Measurements from ENCODE around the gene NUDT19.
"Not testable (repeated sequence)": the region's sequence is repeated elsewhere in the genome, so short reads cannot be mapped to it uniquely, and the experiment has no call there.

NUDT19 gene

GRCh38 chr19:32691291-32691951, at the start of gene NUDT19:
Gene NUDT19, plus strand, starts transcription at chr19:32691821. Its CDS starts 140 bp downstream, at chr19:32691961.
- DNase-seq (ENCODE audit: low read depth, low spot score) = no peak

DNA sequence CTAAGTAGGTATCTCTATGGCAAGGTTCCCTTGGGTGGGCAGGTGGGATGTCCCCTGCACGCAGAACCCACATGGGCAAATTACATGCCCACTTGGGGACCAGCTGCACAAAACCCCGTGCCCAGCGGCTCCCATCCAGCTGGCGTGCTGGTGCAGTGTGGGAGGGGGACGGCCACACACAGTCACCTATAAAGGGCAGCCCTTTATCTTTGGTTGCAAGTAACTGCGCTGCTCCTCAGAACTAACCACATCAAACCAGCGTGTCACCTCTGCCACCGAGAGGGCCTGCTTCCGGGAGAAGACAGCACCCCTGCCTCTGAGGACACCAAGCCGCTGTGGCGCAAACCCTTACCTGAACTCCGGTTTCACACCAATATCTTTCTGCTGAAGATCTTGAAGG, 48.9 kb upstream of the NUDT19 start:
- no peak for DNase-seq (ENCODE audit: low read depth, low spot score)

DNA sequence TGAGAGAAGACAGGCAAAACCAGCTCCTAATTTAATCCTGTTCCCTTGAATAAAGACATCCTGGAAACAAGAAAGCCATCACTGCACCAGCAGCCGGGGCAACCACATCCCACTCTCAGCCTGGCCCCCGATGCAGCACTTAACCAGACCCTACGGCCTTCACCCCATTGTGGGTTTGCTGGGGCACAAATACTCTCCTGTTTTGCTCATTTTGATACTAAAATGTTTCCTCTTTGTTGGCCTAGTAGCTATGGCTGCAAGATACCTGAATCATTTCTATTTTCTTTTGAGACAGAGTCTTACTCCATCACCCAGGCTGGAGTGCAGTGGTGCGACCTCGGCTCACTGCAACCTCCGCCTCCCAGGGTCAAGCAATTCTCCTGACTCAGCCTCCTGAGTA, 45.1 kb upstream of the NUDT19 start:
- DNase-seq (ENCODE audit: low read depth, low spot score) = no peak

DNA sequence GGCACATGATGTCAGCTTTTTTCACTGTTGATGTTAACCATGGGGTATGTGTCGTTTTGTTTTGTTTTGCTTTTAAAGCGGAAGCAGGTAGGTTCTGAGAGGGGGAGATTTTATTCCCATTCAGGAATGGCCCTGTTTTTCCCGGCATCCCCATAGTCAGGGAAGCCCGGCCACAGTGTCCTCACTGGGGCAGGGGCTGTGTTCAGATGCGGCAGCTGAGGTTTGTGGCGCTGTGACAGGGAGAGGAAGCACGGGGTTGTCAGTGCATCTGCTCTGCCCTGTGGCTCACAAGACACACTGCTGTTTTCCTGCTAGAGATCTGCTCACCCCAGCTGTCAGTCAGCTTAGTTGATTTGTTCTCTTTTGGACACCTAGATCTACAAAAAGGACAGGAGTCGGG, 44.3 kb upstream of the NUDT19 start:
- no peak for DNase-seq (ENCODE audit: low read depth, low spot score)

- no peak for DNase-seq (ENCODE audit: low read depth, low spot score)
Measured at GRCh38 chr19:32649751-32650150, 41.9 kb upstream of the NUDT19 start.

GRCh38 chr19:32650671-32651070, 41.0 kb upstream of the NUDT19 start:
- DNase-seq (ENCODE audit: low read depth, low spot score) = no peak

GRCh38 chr19:32651729-32652140, 39.9 kb upstream of the NUDT19 start:
- peak; percentile 5 for DNase-seq (ENCODE audit: low read depth, low spot score)

DNA sequence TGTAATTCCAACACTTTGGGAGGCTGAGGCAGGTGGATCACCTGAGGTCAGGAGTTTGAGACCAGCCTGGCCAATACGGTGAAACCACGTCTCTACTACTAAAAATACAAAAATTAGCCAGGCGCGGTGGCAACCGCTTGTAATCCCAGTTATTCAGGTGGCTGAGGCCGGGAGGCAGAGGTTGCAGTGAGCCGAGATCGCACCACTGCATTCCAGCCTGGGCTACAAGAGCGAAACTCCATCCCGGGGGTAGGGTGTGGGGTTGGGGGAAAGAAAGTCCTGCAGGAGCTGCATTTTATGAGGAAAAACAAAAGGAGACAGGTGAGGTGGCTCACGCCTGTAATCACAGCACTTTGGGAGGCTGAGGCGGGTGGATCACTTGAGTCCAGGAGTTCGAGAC, 39.3 kb upstream of the NUDT19 start:
- DNase-seq (ENCODE audit: low read depth, low spot score) = not testable (repeated sequence)

GRCh38 chr19:32652894-32653598, 38.6 kb upstream of the NUDT19 start:
- DNase-seq (ENCODE audit: low read depth, low spot score) = no peak

DNA sequence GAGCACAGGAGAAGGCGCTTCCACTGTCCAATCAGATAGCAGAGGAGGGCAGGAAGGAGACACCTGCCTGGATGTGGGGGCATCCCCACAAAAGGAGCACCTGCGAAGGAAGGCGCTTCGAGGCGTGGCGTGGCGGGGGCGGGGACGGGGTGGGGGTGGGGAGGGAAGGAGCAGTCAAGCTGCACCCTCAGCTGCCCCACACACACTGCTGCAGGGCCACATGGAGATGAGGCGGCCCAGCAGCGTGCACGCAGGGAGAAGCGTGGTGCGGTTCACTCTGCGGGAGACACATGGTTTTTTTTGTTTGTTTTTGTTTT, 38.1 kb upstream of the NUDT19 start:
- DNase-seq (ENCODE audit: low read depth, low spot score) = no peak

DNA sequence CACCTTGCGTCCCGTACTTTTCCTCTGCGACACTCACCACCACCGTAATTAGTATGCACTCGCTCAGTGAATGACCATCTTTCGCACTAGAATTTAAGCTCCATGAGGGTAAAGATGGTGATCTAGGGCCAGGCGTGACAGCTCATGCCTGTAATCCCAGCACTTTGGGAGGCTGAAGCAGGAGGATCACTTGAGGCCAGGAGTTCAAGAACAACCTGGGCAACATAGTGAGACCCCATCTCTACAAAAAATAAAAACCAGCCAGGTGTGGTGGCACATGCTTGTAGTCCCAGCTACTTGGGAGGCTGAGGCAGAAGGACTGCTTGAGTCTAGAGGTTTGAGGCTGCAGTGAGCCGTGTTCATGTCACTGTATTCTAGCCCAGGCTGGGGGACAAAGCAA, 35.2 kb upstream of the NUDT19 start:
- not testable (repeated sequence) for DNase-seq (ENCODE audit: low read depth, low spot score)

DNA sequence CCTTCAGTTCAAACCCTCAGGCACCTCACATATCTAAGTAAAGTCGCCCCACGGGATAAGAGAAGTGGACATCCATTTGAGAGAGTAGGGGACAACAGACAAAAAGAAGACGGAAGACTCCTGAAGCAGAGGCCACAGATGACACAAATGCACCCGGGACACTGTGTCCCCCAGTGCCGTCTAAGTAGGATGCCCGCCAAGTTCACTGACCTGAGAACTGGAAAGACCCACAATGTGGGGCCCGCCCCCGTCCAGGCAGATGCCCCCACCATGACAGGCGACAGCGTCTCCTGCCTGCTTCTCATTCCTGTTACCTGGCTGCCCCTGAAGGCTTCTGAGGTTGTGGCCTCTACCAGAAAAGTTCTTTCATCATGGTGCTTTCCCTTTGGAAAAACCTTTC, 33.5 kb upstream of the NUDT19 start:
- DNase-seq (ENCODE audit: low read depth, low spot score) = no peak

GRCh38 chr19:32658527-32658926, 33.1 kb upstream of the NUDT19 start:
- DNase-seq (ENCODE audit: low read depth, low spot score) = no peak

DNA sequence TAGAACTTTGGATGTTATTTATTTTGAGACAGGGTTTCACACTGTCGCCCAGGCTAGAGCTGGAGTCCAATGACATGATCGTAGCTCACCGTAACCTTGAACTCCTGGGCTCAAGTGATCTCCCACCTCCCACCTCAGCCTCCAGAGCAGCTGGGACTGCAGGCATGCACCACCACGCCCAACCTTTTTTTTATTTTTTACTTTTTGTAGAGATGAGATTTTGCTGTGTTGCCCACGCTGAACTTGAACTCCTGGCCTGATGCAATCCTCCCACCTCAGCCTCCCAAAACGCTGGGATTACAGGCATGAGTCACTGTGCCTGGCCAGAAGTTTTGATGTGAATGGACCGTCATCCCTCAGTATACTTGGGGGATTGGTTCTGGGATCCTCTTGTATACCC, 30.3 kb upstream of the NUDT19 start:
- no peak for DNase-seq (ENCODE audit: low read depth, low spot score)

- DNase-seq (ENCODE audit: low read depth, low spot score) = no peak
Measured at GRCh38 chr19:32662186-32662585, 29.4 kb upstream of the NUDT19 start.

GRCh38 chr19:32666084-32666483, 25.5 kb upstream of the NUDT19 start:
- DNase-seq (ENCODE audit: low read depth, low spot score) = no peak

DNA sequence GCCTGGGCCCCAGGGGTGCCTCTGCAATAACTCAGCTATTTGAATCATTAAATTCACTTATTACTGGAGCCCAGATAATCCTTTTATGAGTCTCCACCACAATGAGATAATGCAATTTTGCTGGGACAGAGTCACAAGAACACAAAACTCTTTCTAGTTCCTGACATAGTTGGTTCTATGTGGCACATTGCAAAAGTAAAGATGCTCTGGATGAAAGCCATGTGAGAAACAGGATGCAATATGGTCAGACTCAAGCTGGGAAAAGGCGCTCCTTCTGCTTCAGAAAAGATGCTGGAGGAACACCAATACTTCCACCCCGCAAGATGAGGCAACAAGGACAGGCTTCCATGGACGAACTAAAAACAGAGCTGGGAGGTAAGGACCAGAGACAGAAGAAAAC, 22.3 kb upstream of the NUDT19 start:
- DNase-seq (ENCODE audit: low read depth, low spot score) = no peak

DNA sequence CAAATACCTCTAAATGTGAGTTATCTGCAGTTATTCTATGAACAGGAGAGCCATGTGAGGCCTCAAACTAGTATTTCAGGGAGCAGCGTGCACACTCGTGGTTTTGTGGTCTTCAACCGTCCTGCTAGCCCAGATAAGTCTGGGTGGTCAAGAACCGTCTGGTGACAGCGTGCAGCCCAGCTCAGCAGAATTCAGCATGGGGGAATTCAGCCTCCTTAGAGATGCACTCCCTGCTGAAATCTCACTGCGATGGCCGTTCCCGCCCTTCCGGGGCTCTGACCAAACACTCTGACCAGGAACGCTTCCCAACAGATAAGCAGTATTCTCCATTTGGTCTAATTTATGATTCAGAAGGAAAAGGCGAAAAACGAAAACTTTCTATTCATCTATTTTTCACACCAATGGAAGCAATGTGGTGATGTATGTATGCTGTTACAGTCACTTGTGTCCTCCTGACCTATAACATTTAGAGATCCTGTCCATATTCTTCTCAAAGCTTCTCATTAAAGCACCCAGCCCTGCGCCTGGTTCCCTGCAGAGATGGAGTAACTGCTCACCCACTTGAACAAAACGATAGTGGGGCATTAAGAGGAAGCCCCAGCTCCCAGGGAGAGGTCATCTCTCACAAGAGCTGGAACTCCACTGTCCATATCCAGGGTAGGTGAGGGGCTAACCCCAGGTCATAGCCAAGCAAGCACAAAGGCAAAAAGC, 19.6 kb upstream of the NUDT19 start:
- DNase-seq (ENCODE audit: low read depth, low spot score) = no peak

DNA sequence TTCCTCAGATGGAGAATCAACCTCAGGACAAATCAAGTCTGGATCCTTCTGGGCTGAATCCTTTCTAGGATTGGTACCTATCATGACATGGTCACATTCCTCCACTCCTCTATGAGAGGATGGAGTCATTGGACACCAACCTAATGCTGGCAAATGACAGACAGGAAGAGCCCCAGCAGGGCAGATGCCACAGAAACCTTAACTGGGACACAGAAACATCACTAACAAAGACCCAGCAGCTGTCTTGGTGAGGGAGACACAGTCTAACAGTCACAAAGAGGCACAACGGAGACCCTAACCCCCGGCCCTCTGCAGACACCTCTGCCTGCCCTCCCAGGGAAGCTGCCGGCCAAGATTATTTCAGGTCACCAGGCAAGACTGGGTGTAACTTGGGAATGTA, 18.8 kb upstream of the NUDT19 start:
- no peak for DNase-seq (ENCODE audit: low read depth, low spot score)

DNA sequence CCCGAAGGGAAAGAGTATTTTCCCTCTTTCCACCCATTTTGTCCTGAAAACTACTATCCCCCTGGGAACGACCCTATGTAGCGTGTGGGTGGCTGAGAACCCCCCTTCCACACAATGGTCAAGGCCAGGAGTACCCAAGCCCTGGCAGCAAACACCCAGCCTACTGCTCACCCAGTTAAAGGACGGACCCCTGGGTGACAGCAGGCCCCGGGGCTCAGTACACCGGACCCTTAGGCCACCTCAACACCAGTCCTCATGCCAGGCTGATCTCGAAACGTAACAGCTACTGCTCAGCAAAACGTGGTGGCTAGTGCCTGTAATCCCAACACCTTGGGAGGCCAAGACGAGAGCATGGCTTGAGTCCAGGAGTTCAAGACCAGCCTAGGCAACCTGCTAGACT, 18.0 kb upstream of the NUDT19 start:
- no peak for DNase-seq (ENCODE audit: low read depth, low spot score)

DNA sequence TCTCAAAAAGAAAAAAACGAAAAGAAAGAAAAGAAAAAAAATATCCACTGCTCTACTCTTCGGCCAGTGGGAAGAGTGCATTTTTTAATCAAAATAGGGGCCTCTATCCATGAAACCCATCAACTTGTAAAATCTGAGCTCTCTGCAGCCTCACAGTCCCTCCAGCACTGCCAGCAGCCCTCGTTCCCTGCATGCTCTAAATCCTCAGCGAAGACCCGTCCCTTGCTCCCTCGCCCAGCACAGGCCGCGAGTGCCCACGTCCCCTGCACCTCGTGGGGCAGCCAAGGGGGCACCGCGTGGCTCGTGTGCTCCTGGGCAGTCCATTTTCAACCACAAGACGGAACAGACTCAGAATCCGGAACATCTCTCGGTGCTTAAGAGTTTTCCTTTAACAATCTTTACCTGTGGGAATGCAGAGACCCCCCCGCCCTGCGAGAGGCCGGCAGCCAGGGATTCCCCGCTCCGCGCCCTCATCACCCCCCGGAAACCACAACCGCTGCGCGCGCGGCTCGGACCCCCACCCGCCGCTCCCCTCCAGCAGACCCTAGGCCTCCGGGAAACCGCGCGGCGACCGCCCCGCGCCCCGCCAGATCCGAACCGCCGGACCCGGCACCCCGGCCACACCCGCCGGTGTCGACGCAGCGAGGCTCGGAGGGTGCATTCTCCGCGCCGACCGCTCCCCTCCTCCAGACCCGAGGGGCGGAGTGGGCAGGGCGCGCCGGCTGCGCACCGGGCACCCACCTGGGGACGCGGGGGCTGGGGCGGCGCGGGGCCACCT, 17.3 kb upstream of the NUDT19 start:
- DNase-seq (ENCODE audit: low read depth, low spot score) = no peak
